HepG2 (cell line): Measurements from ENCODE around the gene HMX1. TPM values are rescaled to one million over a fixed set of nuclear protein-coding genes. Genes with fewer than 3 reads are reported as not detected.

Experiments
- ATAC-seq: fragments of 200-7000 bp; cut with Tn5 transposase; 3 replicates; pipeline ENCODE4 v1.9.1; 2020; ENCODE audit warnings: mild to moderate bottlenecking, moderate library complexity
- BruUV-seq: library from RNA; stranded (reverse); fragments of 400-500 nt; replicated peaks from 2 replicates; lab custom pipeline; 2021; lab: Mats Ljungman, UMichigan
- CTCF ChIA-PET: fragments of 300-600 bp; formaldehyde crosslinking; extraction: SDS; loops from one replicate; lab custom pipeline; 2021; ENCODE audit warnings: low total read pairs, inconsistent platforms, low intra/inter-chr PET ratio; lab: Yijun Ruan, JAX
- POLR2A ChIA-PET: fragments of 350-600 bp; sonication (Branson Sonifier 250); formaldehyde crosslinking; loops from one replicate; lab custom pipeline; 2020; ENCODE audit warnings: antibody characterized with exemption, inconsistent platforms; lab: Yijun Ruan, JAX
- DNase-seq: peaks from one replicate; pipeline ENCODE4 v3.0.0-alpha.2; 2015; ENCODE audit warnings: low spot score
- FAIRE-seq: peaks from 3 replicates; lab custom pipeline; 2011; peaks lifted over from hg19 to GRCh38; lab: Jason Lieb, UNC
- H2AFZ ChIP-seq: one replicate; pipeline ENCODE4 v1.6.1; 2011; ENCODE audit warnings: low read length, inconsistent platforms
- H3K27ac ChIP-seq: fragments of 300-600 bp; 3 replicates; pipeline ENCODE4 v1.8.0; 2011; ENCODE audit warnings: mixed run types, mild to moderate bottlenecking, mixed read lengths, low read length, inconsistent platforms; ENCODE audit not compliant: insufficient read depth; ENCODE audit errors: extremely low read length
- H3K27me3 ChIP-seq, 2 experiments: fragments of 200-600 bp in 1 of 2; 2 replicates in 1 of 2; 3 replicates in 1 of 2; pipeline versions ENCODE4 v1.6.0 to v1.8.0; 2011; ENCODE audit warnings: low read length in 2 of 2, mild to moderate bottlenecking in 2 of 2, moderate library complexity in 2 of 2, inconsistent platforms in 1 of 2; ENCODE audit not compliant: insufficient read depth in 2 of 2, control insufficient read depth in 1 of 2
- H3K36me3 ChIP-seq, 2 experiments: fragments of 200-600 bp in 1 of 2; replicated peaks in 1 of 2; 2 replicates in 1 of 2; 3 replicates in 1 of 2; pipeline versions ENCODE4 v1.5.1 to v1.8.0; 2011; ENCODE audit warnings: low read length in 2 of 2, inconsistent platforms in 1 of 2; ENCODE audit not compliant: insufficient read depth in 2 of 2, control insufficient read depth in 1 of 2
- H3K4me1 ChIP-seq: 2 replicates; pipeline ENCODE4 v1.5.1; 2012; ENCODE audit warnings: low read length, inconsistent platforms; ENCODE audit not compliant: insufficient read depth
- H3K4me2 ChIP-seq: 2 replicates; pipeline ENCODE4 v1.6.0; 2011; ENCODE audit warnings: low read depth, low read length, inconsistent platforms
- H3K4me3 ChIP-seq, 3 experiments: fragments of 200-600 bp in 1 of 3; sonication (generic), shearing (Covaris generic) in 1 of 3; replicated peaks in 1 of 3; 2 replicates each; pipeline ENCODE4 v1.5.1; 2011 to 2016; ENCODE audit warnings: low read length in 3 of 3, inconsistent platforms in 2 of 3, low read depth in 2 of 3, mild to moderate bottlenecking in 2 of 3, control low read depth in 1 of 3, mixed read lengths in 1 of 3; ENCODE audit not compliant: insufficient read depth in 1 of 3
- H3K79me2 ChIP-seq: one replicate; pipeline ENCODE4 v1.6.1; 2011; ENCODE audit warnings: low read length, inconsistent platforms; ENCODE audit not compliant: insufficient read depth
- H3K9ac ChIP-seq: 2 replicates; pipeline ENCODE4 v1.6.0; 2011; ENCODE audit warnings: mild to moderate bottlenecking, low read depth, low read length, inconsistent platforms; ENCODE audit not compliant: insufficient read depth
- H3K9me3 ChIP-seq: 2 replicates; pipeline ENCODE4 v1.5.1; 2012; ENCODE audit warnings: mild to moderate bottlenecking, low read length
- H4K20me1 ChIP-seq: 2 replicates; pipeline ENCODE4 v1.6.0; 2011; ENCODE audit warnings: inconsistent platforms, mild to moderate bottlenecking, low read length, moderate library complexity; ENCODE audit not compliant: insufficient read depth
- CREB1 ChIP-seq, 2 experiments: fragments of 450-650 bp in 1 of 2; IDR thresholded peaks; 2 replicates each; pipeline ENCODE4 v1.6.1; 2016 to 2017; ENCODE audit warnings: control low read depth in 1 of 2, mild to moderate bottlenecking in 1 of 2, missing compliant biosample characterization in 1 of 2, missing genetic modification characterization in 1 of 2
- SPEN ChIP-seq: sonication (generic); formaldehyde crosslinking; IDR thresholded peaks from 2 replicates; pipeline ENCODE4 v1.5.1; 2020; ENCODE audit warnings: low read depth, mild to moderate bottlenecking, missing genetic modification reagents
- TRIM22 ChIP-seq: fragments of 450-650 bp; IDR thresholded peaks from 2 replicates; pipeline ENCODE4 v1.6.1; 2017
- ZNF589 ChIP-seq: sonication (generic); formaldehyde crosslinking; conservative IDR thresholded peaks from 2 replicates; pipeline ENCODE4 v1.8.0; 2022; ENCODE audit warnings: mild to moderate bottlenecking, moderate library complexity, missing genetic modification reagents
- WGBS: methylation state at CpG from one replicate; pipeline ENCODE4 v1.1.6; 2017; ENCODE audit warnings: low lambda C conversion rate; 5-methylcytosine and 5-hydroxymethylcytosine counted together
- in situ Hi-C: cut with HindIII; loops from 2 replicates; pipeline ENCODE4 v1.10.0; 2017; ENCODE audit warnings: low pct_unique_long_range_greater_than_20kb; ENCODE audit not compliant: extremely low pct_ligation_motif_present
- intact Hi-C: fragments of 100-400 bp; cut with micrococcal nuclease; formaldehyde crosslinking; loops from one replicate; pipeline ENCODE4 v1.10.0; 2022; ENCODE audit not compliant: unreplicated experiment
- polyA plus RNA-seq, 8 experiments: library from polyadenylated mRNA; depleted of rRNA in 3 of 8; stranded (reverse) in 7 of 8; unstranded in 1 of 8; fragments of >200 nt; fragmentation: Illumina TruSeq in 4 of 8; extraction: Trizol in 4 of 8; gene quantifications; 2 replicates each; pipeline versions ENCODE4 v1.2.1 to v1.2.3, GENCODE V29; 2011 to 2016; ENCODE audit warnings: low read depth in 4 of 8, missing spikeins in 1 of 8, mixed read lengths in 1 of 8; ENCODE audit not compliant: insufficient read depth in 1 of 8
- total RNA-seq, 5 experiments: library from RNA; depleted of rRNA; stranded (reverse); fragments of >200 nt; fragmentation: Illumina TruSeq; extraction: Trizol; gene quantifications; 2 replicates each; pipeline ENCODE4 v1.2.3, GENCODE V29; 2016; ENCODE audit warnings: low read depth in 1 of 5

The HMX1 gene
- total and polyA plus RNA-seq, 2 of the 13 experiments (the other 11 are each of a cell fraction or from before 2014, with no cell fraction given), result not detected

- Histone ChIP-seq H3K9ac (no peak overlapping the region), H3K36me3 (no peaks in the 10 kb centered on the region), H2AFZ (no peak overlapping the region), H3K9me3 (no peaks in the 10 kb centered on the region), H3K4me1 (no peaks in the 10 kb centered on the region), H3K79me2 (no peaks in the 10 kb centered on the region), H3K4me2 (no peak overlapping the region), H3K4me3 (no peak overlapping the region), H4K20me1 (no peaks in the 10 kb centered on the region), H3K27me3 (peaks cover 7 to 38% of the 10 kb centered on the region in 2 experiments; a peak in 4 of 5 replicates), H3K27ac (no peak overlapping the region)
- in situ Hi-C loops (no loop called here), intact Hi-C loops (no loop called here)
- ATAC-seq (no peak), FAIRE-seq (no peak), DNase-seq (no peak)
- ChIA-PET CTCF (no interaction called here), POLR2A (no interaction called here)
- BruUV-seq, result no TSS peak
- WGBS, result 45% methylated on average over 11 of the region's 18 CpGs
- TF ChIP-seq CREB1 (IDR thresholded peaks at IDR 0.05) (peak; percentile 19; the same call in 1 of the 2 replicates), CREB1 (CRISPR knock-in tag; IDR thresholded peaks at IDR 0.05) (no peak), TRIM22 (no peak), ZNF589 (CRISPR knock-in tag) (no peak), SPEN (CRISPR knock-in tag) (no peak)
Observed at GRCh38 chr4:8832113-8832915, 39.3 kb downstream of the HMX1 start.
